Testis (tissue), 3 donors: ENCODE data around the gene CD276. TPM values are rescaled to one million over a fixed set of nuclear protein-coding genes. Genes with fewer than 3 reads are reported as not detected.

Experiments used
- DNase-seq: peaks from one replicate; pipeline ENCODE4 v3.0.0-alpha.2; 2019
- H3K27ac ChIP-seq, 2 donors: fragments of 200-600 bp; sonication (generic); one replicate each; pipeline ENCODE4 v1.5.1; 2019
- H3K27me3 ChIP-seq: fragments of 200-600 bp; sonication (generic); one replicate; pipeline ENCODE4 v1.5.1; 2019
- H3K36me3 ChIP-seq: fragments of 200-600 bp; sonication (generic); one replicate; pipeline ENCODE4 v1.5.1; 2017; ENCODE audit warnings: low read depth; ENCODE audit errors: missing control alignments
- H3K4me1 ChIP-seq: fragments of 200-600 bp; sonication (generic); one replicate; pipeline ENCODE4 v1.5.1; 2019
- H3K4me3 ChIP-seq, 2 donors: fragments of 200-600 bp; sonication (generic); one replicate each; pipeline ENCODE4 v1.5.1; 2017 to 2019
- H3K9me3 ChIP-seq: fragments of 200-600 bp; sonication (generic); one replicate; pipeline ENCODE4 v1.5.1; 2017
- CTCF ChIP-seq, 3 experiments: fragments of 450-650 bp in 2 of 3; fragments of 200-600 bp in 1 of 3; sonication (generic) in 1 of 3; IDR thresholded peaks; one replicate each; pipeline ENCODE4 v1.5.1; 2016 to 2019; ENCODE audit warnings: antibody characterized with exemption in 3 of 3, mild to moderate bottlenecking in 2 of 3, moderate library complexity in 1 of 3
- POLR2A ChIP-seq: fragments of 450-650 bp; IDR thresholded peaks from one replicate; pipeline ENCODE4 v1.6.1; 2017; ENCODE audit warnings: antibody characterized with exemption, mild to moderate bottlenecking, moderate library complexity
- WGBS, 2 donors: methylation state at CpG; one replicate each; pipeline ENCODE4 v1.1.5; 2018; 5-methylcytosine and 5-hydroxymethylcytosine counted together
- intact Hi-C: fragments of 100-400 bp; cut with DNase I; formaldehyde crosslinking; loops from one replicate; pipeline ENCODE4 v1.15.1; 2023; ENCODE audit warnings: low total_unique reads
- polyA plus RNA-seq: library from polyadenylated mRNA; stranded (reverse); fragments of 350-450 nt; fragmentation: Illumina TruSeq; extraction: RNeasy Lipid Tissue Mini Kit (QIAGEN cat#74804); gene quantifications from one replicate; pipeline ENCODE4 v1.2.3, GENCODE V29; 2014; ENCODE audit warnings: low read depth, low replicate concordance; ENCODE audit not compliant: insufficient read depth
- total RNA-seq, 2 donors: library from RNA; depleted of rRNA; stranded (reverse); fragments of >200 nt; gene quantifications; one replicate each; pipeline ENCODE4 v1.2.3, GENCODE V29; 2016

The CD276 gene
- total and polyA plus RNA-seq, 3 donors from 2014 or later = 43.1 to 61.5 (median 50.3) TPM

- no peaks in the 10 kb centered on the region for H3K9me3 ChIP-seq
- H3K4me3 ChIP-seq = no peak overlapping the region
- no peak overlapping the region for H3K27ac ChIP-seq
- intact Hi-C loops = no loop called here
- H3K4me1 ChIP-seq = peaks cover 10% of the 10 kb centered on the region
- DNase-seq = no peak
- H3K27me3 ChIP-seq = no peaks in the 10 kb centered on the region
- H3K36me3 ChIP-seq = no peaks in the 10 kb centered on the region
- TF ChIP-seq POLR2A = no peak
- TF ChIP-seq CTCF (IDR thresholded peaks at IDR 0.05) = no peak
Observed at GRCh38 chr15:73757571-73757970, 73.4 kb downstream of the CD276 start.

- DNase-seq = no peak
- intact Hi-C loops = no loop called here
- H3K4me1 ChIP-seq = peaks cover 8% of the 10 kb centered on the region
- H3K4me3 ChIP-seq = no peak overlapping the region
- H3K36me3 ChIP-seq = no peaks in the 10 kb centered on the region
- H3K9me3 ChIP-seq = no peaks in the 10 kb centered on the region
- TF ChIP-seq CTCF (IDR thresholded peaks at IDR 0.05) (no peak), POLR2A (no peak)
- H3K27me3 ChIP-seq = no peaks in the 10 kb centered on the region
- no peak overlapping the region for H3K27ac ChIP-seq
- WGBS, 2 donors = 73 to 75% methylated on average over 5 of the region's 5 CpGs
Observed at GRCh38 chr15:73758461-73758860, 74.3 kb downstream of the CD276 start.

GRCh38 chr15:73760330-73761329 lies 76.4 kb downstream of the CD276 start:
- 49 to 54% methylated on average over 11 of the region's 11 CpGs for WGBS, 2 donors
- TF ChIP-seq CTCF (IDR thresholded peaks at IDR 0.05) (no peak), POLR2A (no peak)
- Histone ChIP-seq H3K27ac (no peak overlapping the region), H3K4me1 (peaks cover 12% of the 10 kb centered on the region), H3K36me3 (no peaks in the 10 kb centered on the region), H3K27me3 (no peaks in the 10 kb centered on the region), H3K4me3 (no peak overlapping the region), H3K9me3 (no peaks in the 10 kb centered on the region)
- DNase-seq = no peak
- intact Hi-C loops = no loop called here

GRCh38 chr15:73763931-73764330 lies 79.7 kb downstream of the CD276 start:
- DNase-seq = peak; percentile 77
- Histone ChIP-seq H3K36me3 (no peaks in the 10 kb centered on the region), H3K27ac (no peak overlapping the region), H3K27me3 (no peaks in the 10 kb centered on the region), H3K4me1 (peaks cover 12% of the 10 kb centered on the region), H3K4me3 (no peak overlapping the region), H3K9me3 (no peaks in the 10 kb centered on the region)
- WGBS, 2 donors = 16 to 35% methylated on average over 3 of the region's 3 CpGs
- TF ChIP-seq POLR2A (no peak), CTCF (IDR thresholded peaks at IDR 0.05) (no peak)
- intact Hi-C loops = no loop called here

Other genes starting within 250 kb of the CD276 start
- gene REC114, start 241.2 kb upstream of the CD276 start, total RNA-seq = 10 to 100 TPM; 28.7 to 28.8 TPM
- 102 TPM for gene REC114, start 241.2 kb upstream of the CD276 start, polyA plus RNA-seq
- 100 to 1,000 TPM; 177 to 256 TPM for gene NPTN, start 51.0 kb upstream of the CD276 start, total RNA-seq
- gene NPTN, start 51.0 kb upstream of the CD276 start, polyA plus RNA-seq = 180 TPM
- 10 to 100 TPM in 1 of 2 donors, 1 to 10 TPM in 1; 8.9 to 15.9 TPM for gene INSYN1, start 69.0 kb downstream of the CD276 start, total RNA-seq
- gene INSYN1, start 69.0 kb downstream of the CD276 start, polyA plus RNA-seq = 18.9 TPM
- gene TBC1D21, start 189.2 kb downstream of the CD276 start, total RNA-seq = 10 to 100 TPM; 17.9 to 47.6 TPM
- gene TBC1D21, start 189.2 kb downstream of the CD276 start, polyA plus RNA-seq = 80.2 TPM
- 10 to 100 TPM; 13.9 to 14.9 TPM for gene LOXL1, start 242.1 kb downstream of the CD276 start, total RNA-seq
- 56.8 TPM for gene LOXL1, start 242.1 kb downstream of the CD276 start, polyA plus RNA-seq